Measurements from ENCODE around the gene NCBP2.
"Not testable (repeated sequence)": the region's sequence is repeated elsewhere in the genome, so short reads cannot be mapped to it uniquely, and the experiment has no call there.

Gene NCBP2

DNA sequence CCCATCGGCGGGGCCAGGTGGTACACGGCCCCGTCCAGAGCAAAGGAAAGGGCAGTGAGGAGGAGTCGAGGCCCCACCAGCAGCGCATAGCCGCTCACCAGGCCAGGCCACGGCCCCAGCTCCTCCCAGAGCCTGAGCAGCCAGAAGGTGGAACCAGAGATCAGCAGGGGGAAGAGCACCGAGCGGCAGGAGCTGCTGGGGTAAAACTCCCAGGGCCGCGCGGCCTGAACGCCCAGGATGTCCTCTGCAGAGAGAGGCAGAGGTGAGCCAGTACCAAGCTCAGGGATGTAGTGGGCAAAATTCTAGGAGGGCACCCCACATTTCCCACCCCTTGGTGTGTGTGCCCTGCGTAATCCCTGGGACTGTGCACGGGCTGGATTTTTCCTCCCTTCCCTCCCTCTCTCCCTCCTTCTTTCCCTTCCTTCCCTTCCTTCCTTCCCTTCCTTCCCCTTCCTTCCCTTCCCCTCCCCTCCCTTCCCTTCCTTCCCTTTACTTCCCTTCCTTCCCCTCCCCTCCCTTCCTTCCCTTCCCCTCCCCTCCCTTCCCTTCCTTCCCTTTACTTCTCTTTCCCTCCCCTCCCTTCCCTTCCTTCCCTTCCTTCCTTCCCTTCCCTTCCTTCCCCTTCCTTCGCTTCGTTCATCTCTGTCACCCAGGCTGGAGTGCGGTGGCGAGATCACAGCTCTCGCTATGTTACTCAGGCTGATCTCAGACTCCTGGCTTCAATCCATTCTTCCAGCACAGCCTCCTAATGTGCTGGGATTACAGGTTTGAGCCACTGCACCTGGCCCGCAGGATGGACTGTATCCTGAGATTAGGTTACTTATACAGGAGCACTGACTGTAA, 6.3 kb upstream of the NCBP2 start:
- H3K56ac ChIP-seq (ENCODE audit: low read length): peak overlapping the region; percentile 42
- peaks cover 1% of the 10 kb centered on the region for H3K79me1 ChIP-seq (ENCODE audit: low read length)
- no peak overlapping the region for H2BK120ac ChIP-seq (ENCODE audit: low read depth, low read length)
- peak; percentile 69 for DNase-seq
- no peak overlapping the region for H4K8ac ChIP-seq (ENCODE audit: low read depth, low read length)
- no CpG with 5 or more reads among the region's 22 CpGs for WGBS (ENCODE audit: extremely low coverage, insufficient coverage, low lambda C conversion rate)
- H3K27me3 ChIP-seq (ENCODE audit: insufficient read depth, low read length, poor library complexity): no peaks in the 10 kb centered on the region
- H3K4me2 ChIP-seq (ENCODE audit: low read length): no peak overlapping the region
- no peaks in the 10 kb centered on the region for H3K36me3 ChIP-seq (ENCODE audit: control insufficient read depth, insufficient read depth, low read length)
- no peak overlapping the region for H2BK15ac ChIP-seq (replicated peaks; ENCODE audit: low read depth)
- no peak overlapping the region for H3K18ac ChIP-seq (ENCODE audit: low read length)
- peaks cover 2% of the 10 kb centered on the region for H3K79me2 ChIP-seq (ENCODE audit: control insufficient read depth, insufficient read depth, low read length)
- no peak overlapping the region for H2AK5ac ChIP-seq (ENCODE audit: low read length)
- no peak overlapping the region for H3K27ac ChIP-seq (ENCODE audit: low read depth, low read length)
- no peak overlapping the region for H3K4ac ChIP-seq (ENCODE audit: low read depth, low read length)
- no peak overlapping the region for H4K5ac ChIP-seq (ENCODE audit: low read length)
- no peak overlapping the region for H3K23ac ChIP-seq (ENCODE audit: low read length)
- H3K4me1 ChIP-seq (ENCODE audit: control insufficient read depth, low read depth, low read length): no peaks in the 10 kb centered on the region
- no peak overlapping the region for H3K9ac ChIP-seq (ENCODE audit: low read length)
- H2BK5ac ChIP-seq (ENCODE audit: low read length): no peak overlapping the region
- H3K4me3 ChIP-seq (ENCODE audit: low read length): no peak overlapping the region

DNA sequence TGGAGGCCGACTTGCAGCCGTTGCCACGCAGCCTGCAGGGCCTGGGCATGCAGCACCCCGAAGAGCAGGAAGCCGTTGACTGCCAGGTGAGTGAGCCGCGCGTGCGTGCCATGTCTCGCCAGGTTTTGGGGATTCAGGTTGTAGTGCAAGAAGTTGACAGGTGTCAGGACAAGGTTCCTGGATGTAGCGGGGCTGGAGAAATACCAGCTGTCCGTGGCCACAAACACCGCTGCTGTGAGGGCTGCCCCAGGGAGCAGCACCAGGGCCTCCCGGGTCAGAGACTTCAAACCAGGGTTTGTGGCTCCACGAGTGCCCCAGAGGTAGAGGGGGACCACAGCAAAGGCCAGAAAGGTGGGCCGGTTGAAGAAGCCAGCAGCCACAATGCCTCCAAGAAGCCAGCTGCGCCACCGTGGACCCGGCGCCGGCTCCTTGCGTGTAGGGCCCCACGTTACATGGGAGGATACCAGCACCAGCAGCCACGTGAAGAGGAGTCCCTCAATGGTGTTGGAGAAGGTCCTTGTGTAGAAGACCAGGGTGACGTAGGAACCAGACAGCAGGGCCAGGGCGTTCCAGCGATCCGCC, 5.6 kb upstream of the NCBP2 start:
- no peak overlapping the region for H2BK120ac ChIP-seq (ENCODE audit: low read depth, low read length)
- no peak overlapping the region for H3K4me3 ChIP-seq (ENCODE audit: low read length)
- H3K27ac ChIP-seq (ENCODE audit: low read depth, low read length): no peak overlapping the region
- H3K27me3 ChIP-seq (ENCODE audit: insufficient read depth, low read length, poor library complexity): no peaks in the 10 kb centered on the region
- peaks cover 6% of the 10 kb centered on the region for H3K79me1 ChIP-seq (ENCODE audit: low read length)
- no peak overlapping the region for H2BK15ac ChIP-seq (replicated peaks; ENCODE audit: low read depth)
- no peak overlapping the region for H3K23ac ChIP-seq (ENCODE audit: low read length)
- H3K36me3 ChIP-seq (ENCODE audit: control insufficient read depth, insufficient read depth, low read length): no peaks in the 10 kb centered on the region
- H2BK5ac ChIP-seq (ENCODE audit: low read length): no peak overlapping the region
- H3K4me2 ChIP-seq (ENCODE audit: low read length): no peak overlapping the region
- WGBS (ENCODE audit: extremely low coverage, insufficient coverage, low lambda C conversion rate): no CpG with 5 or more reads among the region's 28 CpGs
- DNase-seq: no peak
- no peak overlapping the region for H3K9ac ChIP-seq (ENCODE audit: low read length)
- H2AK5ac ChIP-seq (ENCODE audit: low read length): no peak overlapping the region
- no peak overlapping the region for H4K8ac ChIP-seq (ENCODE audit: low read depth, low read length)
- H3K4me1 ChIP-seq (ENCODE audit: control insufficient read depth, low read depth, low read length): no peaks in the 10 kb centered on the region
- no peak overlapping the region for H4K5ac ChIP-seq (ENCODE audit: low read length)
- H3K79me2 ChIP-seq (ENCODE audit: control insufficient read depth, insufficient read depth, low read length): peaks cover 9% of the 10 kb centered on the region
- no peak overlapping the region for H3K4ac ChIP-seq (ENCODE audit: low read depth, low read length)
- no peak overlapping the region for H3K18ac ChIP-seq (ENCODE audit: low read length)
- no peak overlapping the region for H3K56ac ChIP-seq (ENCODE audit: low read length)

GRCh38 chr3:196947136-196947859, 5.0 kb upstream of the NCBP2 start:
- Histone ChIP-seq H2BK5ac (ENCODE audit: low read length) (no peak overlapping the region), H3K27me3 (ENCODE audit: insufficient read depth, low read length, poor library complexity) (no peaks in the 10 kb centered on the region), H3K4me3 (ENCODE audit: low read length) (no peak overlapping the region), H3K27ac (ENCODE audit: low read depth, low read length) (no peak overlapping the region), H4K5ac (ENCODE audit: low read length) (no peak overlapping the region), H3K79me2 (ENCODE audit: control insufficient read depth, insufficient read depth, low read length) (peaks cover 12% of the 10 kb centered on the region), H2BK120ac (ENCODE audit: low read depth, low read length) (no peak overlapping the region), H3K4ac (ENCODE audit: low read depth, low read length) (no peak overlapping the region), H2BK15ac (replicated peaks; ENCODE audit: low read depth) (no peak overlapping the region), H3K18ac (ENCODE audit: low read length) (no peak overlapping the region), H3K4me2 (ENCODE audit: low read length) (no peak overlapping the region), H3K4me1 (ENCODE audit: control insufficient read depth, low read depth, low read length) (no peaks in the 10 kb centered on the region), H4K8ac (ENCODE audit: low read depth, low read length) (no peak overlapping the region), H2AK5ac (ENCODE audit: low read length) (no peak overlapping the region), H3K23ac (ENCODE audit: low read length) (no peak overlapping the region), H3K36me3 (ENCODE audit: control insufficient read depth, insufficient read depth, low read length) (no peaks in the 10 kb centered on the region), H3K56ac (ENCODE audit: low read length) (no peak overlapping the region), H3K9ac (ENCODE audit: low read length) (no peak overlapping the region), H3K79me1 (ENCODE audit: low read length) (peaks cover 6% of the 10 kb centered on the region)
- peak; percentile 47 for DNase-seq
- no CpG with 5 or more reads among the region's 10 CpGs for WGBS (ENCODE audit: extremely low coverage, insufficient coverage, low lambda C conversion rate)

- H2BK120ac ChIP-seq (ENCODE audit: low read depth, low read length); H4K8ac ChIP-seq (ENCODE audit: low read depth, low read length); H3K27me3 ChIP-seq (ENCODE audit: insufficient read depth, low read length, poor library complexity); H4K5ac ChIP-seq (ENCODE audit: low read length); H3K4ac ChIP-seq (ENCODE audit: low read depth, low read length); H3K4me2 ChIP-seq (ENCODE audit: low read length); H2BK5ac ChIP-seq (ENCODE audit: low read length); H3K56ac ChIP-seq (ENCODE audit: low read length); DNase-seq; H3K79me1 ChIP-seq (ENCODE audit: low read length); H3K36me3 ChIP-seq (ENCODE audit: control insufficient read depth, insufficient read depth, low read length); H3K27ac ChIP-seq (ENCODE audit: low read depth, low read length); H3K18ac ChIP-seq (ENCODE audit: low read length); H2AK5ac ChIP-seq (ENCODE audit: low read length); H2BK15ac ChIP-seq (replicated peaks; ENCODE audit: low read depth); H3K9ac ChIP-seq (ENCODE audit: low read length); H3K4me1 ChIP-seq (ENCODE audit: control insufficient read depth, low read depth, low read length); H3K4me3 ChIP-seq (ENCODE audit: low read length); H3K23ac ChIP-seq (ENCODE audit: low read length): not testable (repeated sequence)
- peaks cover 29% of the 10 kb centered on the region for H3K79me2 ChIP-seq (ENCODE audit: control insufficient read depth, insufficient read depth, low read length)
- WGBS (ENCODE audit: extremely low coverage, insufficient coverage, low lambda C conversion rate): no CpG with 5 or more reads among the region's 14 CpGs
Observed at GRCh38 chr3:196944037-196944790, 1.9 kb upstream of the NCBP2 start.

DNA sequence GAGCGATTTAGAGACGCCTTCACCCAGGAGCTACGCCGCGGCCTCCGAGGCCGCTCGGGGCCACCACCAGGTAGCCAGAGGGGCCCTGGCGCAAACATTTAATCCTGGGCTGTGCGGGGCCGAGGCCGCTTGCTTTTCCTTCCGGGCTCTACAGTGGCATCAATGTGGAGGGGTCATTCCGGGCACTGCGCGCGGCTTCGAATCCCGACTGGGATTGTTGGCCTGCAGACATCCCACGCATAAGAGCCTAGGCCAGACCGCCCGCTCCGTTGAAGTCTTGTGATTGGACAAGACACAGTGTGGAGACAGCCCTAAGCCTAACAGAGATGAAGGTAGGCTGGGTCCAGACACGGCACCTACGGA, 568 bp upstream of the NCBP2 start:
- H2BK5ac ChIP-seq (ENCODE audit: low read length): no peak overlapping the region
- H3K9ac ChIP-seq (ENCODE audit: low read length): peak overlapping the region; percentile 91
- H3K79me2 ChIP-seq (ENCODE audit: control insufficient read depth, insufficient read depth, low read length): peaks cover 29% of the 10 kb centered on the region
- H4K8ac ChIP-seq (ENCODE audit: low read depth, low read length): peak overlapping the region; percentile 30
- peak; percentile 19 for DNase-seq
- H3K79me1 ChIP-seq (ENCODE audit: low read length): peaks cover 10% of the 10 kb centered on the region
- H3K4me2 ChIP-seq (ENCODE audit: low read length): peak overlapping the region; percentile 91
- no CpG with 5 or more reads among the region's 25 CpGs for WGBS (ENCODE audit: extremely low coverage, insufficient coverage, low lambda C conversion rate)
- no peaks in the 10 kb centered on the region for H3K27me3 ChIP-seq (ENCODE audit: insufficient read depth, low read length, poor library complexity)
- no peaks in the 10 kb centered on the region for H3K36me3 ChIP-seq (ENCODE audit: control insufficient read depth, insufficient read depth, low read length)
- no peak overlapping the region for H2AK5ac ChIP-seq (ENCODE audit: low read length)
- peak overlapping the region; percentile 13 for H3K18ac ChIP-seq (ENCODE audit: low read length)
- no peak overlapping the region for H2BK120ac ChIP-seq (ENCODE audit: low read depth, low read length)
- H2BK15ac ChIP-seq (replicated peaks; ENCODE audit: low read depth): no peak overlapping the region
- peak overlapping the region; percentile 17 for H3K4ac ChIP-seq (ENCODE audit: low read depth, low read length)
- H3K4me1 ChIP-seq (ENCODE audit: control insufficient read depth, low read depth, low read length): no peaks in the 10 kb centered on the region
- peak overlapping the region; percentile 98 for H3K56ac ChIP-seq (ENCODE audit: low read length)
- peak overlapping the region; percentile 91 for H3K4me3 ChIP-seq (ENCODE audit: low read length)
- no peak overlapping the region for H4K5ac ChIP-seq (ENCODE audit: low read length)
- H3K27ac ChIP-seq (ENCODE audit: low read depth, low read length): peak overlapping the region; percentile 55
- H3K23ac ChIP-seq (ENCODE audit: low read length): no peak overlapping the region
